Forelimb muscle (tissue), 1 donor: ENCODE measurements around the gene FGF6. TPM values are rescaled to one million over a fixed set of nuclear protein-coding genes. Genes with fewer than 3 reads are reported as not detected.

Experiments used
- DNase-seq: peaks from one replicate; pipeline ENCODE4 v3.0.0-alpha.2; 2013; ENCODE audit warnings: low read depth
- polyA plus RNA-seq: library from polyadenylated mRNA; unstranded; fragments of 120-200 nt; gene quantifications from one replicate; pipeline ENCODE4 v1.2.1, GENCODE V29; 2013; ENCODE audit not compliant: insufficient read length

Gene FGF6
- polyA plus RNA-seq, 1 donor = 58.5 TPM

DNA sequence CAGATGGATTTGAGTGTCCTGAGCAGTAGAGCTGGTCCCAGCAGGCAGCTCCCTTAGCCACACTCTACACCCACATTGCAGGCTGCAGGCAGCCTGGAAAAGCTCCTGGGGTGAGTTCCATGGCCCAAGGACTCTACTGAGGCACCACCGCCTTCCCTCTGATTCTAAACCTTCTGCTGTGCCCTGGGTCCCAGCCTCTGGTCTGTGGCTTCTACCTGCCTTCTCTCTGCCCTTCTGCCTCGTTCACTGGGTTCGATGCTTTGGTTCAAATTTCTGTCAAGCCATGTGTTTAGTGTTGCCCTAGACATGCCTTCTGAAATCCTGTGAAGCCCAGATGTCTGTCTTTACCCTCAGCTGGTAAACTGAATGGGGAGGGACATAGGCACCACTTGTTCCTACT is 1.5 kb upstream of the FGF6 start:
- DNase-seq = no peak

DNA sequence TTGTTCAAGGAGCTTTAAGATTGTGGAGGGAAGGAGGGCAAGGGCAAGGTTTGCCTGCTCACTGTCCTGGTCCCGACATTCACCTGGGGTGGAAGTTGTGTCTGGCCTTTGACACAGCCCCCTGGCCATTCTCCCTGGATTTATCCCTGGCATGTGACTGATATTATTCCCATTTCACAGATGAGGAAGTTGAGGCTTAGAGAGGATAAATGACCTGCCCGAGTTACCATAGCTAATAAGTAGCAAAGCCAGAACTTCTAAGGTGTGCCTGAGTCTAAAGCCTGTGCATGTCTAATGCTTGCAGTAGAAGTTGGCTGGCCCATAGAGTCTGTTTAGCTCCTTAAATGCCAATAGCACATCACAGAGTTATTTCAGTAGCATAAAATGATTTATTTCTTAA is 720 bp upstream of the FGF6 start:
- DNase-seq = no peak

DNA sequence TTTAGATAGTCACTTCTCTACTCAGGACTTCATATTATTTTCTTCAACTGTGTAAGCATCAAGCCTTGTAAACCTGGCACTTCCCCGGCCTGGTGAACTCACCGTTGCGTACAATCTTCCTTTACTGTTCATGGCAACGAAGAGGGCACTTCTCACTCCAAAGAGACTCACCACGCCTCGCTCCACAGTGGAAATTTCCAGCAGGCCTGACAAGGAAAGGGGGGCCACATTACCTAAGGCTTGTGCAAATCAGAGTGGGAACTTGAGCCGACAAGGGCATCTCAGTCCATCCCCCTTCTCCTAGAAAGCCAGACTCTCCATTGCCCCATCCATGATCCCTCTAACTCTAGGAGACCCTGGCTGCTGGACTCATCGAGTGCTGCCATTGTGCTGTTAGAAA is 1.6 kb downstream of the FGF6 start:
- no peak for DNase-seq

DNA sequence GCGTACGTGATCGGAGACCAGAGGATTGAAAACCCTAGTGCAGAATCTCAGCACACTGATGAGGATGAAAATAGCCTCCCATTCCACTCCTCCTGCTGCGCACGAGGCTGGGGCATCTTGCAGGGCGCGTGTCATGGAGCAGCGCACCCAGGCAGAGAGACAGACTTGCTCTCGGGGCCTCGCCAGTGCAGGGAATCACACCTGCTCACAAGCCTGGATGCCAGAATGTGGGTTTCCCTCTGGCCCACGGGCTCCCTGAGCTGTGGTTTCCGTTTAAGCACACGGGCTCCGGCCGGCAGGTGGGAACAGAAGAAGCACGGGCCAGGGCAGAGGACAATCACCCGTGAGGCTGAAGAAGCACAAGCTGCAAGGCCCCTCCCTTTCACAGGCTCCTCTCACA is 2.0 kb downstream of the FGF6 start:
- DNase-seq = no peak

DNA sequence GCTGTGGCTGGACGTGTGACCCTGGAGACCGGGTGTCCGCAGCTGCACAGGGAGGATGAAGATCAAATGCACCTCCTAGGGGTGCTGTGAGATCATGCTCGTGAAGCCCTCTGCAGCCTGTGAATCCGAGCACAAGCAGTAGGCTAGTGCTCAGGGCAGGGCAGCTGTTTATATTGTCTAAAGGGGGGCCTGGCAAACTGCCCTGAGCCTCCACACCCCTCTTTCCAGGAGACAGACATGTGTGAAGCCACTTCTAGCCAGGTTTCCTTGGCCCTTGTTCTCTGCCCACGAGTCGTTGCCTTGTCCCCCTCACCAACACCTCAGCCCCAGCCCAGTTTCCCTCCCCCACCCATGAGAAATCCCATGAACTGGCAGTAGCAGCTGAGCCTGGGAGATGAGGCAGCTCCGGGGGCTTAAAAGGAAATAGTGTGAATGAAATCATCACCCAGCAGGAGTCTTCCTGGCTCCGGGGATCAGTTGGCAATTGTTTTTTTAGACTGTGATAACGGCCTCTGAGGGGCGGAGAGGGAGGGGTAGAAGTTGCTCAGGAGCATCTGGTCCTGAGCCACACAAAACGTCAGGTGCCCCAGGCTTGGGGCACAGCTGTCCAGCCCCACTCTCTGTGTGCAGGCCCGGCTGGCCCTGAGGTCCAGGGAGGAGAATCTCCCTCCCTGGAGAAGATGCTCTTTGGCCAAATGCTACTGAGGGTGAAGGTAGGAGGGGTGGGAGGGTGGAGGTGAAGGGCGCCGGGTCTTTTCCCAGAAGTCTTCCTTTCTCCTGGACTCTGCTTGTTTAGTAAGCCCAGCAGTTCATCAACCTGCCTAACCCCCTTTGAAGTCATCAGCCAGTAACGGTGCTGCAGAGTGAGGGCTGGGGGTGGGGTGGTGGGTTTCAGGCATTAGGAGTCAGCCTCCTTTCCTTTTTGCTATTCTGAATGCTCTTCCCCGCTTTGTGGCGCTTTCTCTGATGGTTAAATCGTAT is 4.0 kb downstream of the FGF6 start:
- no peak for DNase-seq

DNA sequence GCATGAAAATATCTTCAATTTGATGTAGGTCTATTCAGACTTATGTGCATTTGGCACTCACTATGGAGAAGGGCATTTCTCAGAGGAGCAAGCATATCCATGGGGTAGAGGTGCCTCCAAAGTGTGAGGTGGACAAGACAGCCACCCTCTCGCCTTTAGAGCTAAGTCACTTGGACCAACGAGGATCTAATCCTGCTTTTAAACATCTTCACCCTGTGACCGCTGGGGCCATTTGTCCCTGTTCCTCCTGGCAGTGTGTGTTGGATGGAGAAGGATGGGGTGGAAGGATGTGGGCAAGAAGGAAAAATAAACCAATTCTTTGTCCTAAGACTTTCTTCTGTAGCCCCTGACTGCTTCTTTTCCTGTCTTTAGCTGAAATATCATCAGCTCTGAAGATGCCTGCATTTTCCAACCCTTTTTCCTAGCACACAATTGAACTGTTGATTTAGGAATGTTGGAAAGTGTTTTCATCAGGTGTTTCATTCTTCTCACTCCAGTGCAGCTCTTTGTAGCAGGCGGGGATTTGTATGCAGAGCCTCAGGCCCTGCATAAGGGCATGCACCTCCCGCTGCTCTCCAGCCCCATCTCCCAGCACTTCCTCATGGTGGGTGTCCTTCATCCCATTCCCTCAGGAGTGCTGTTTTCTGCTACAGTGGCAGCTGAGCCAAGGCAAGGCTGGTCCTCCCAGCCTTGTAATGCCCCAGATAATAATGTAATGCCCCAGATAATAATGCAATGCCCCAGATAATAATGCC is 5.3 kb downstream of the FGF6 start:
- DNase-seq = no peak

DNA sequence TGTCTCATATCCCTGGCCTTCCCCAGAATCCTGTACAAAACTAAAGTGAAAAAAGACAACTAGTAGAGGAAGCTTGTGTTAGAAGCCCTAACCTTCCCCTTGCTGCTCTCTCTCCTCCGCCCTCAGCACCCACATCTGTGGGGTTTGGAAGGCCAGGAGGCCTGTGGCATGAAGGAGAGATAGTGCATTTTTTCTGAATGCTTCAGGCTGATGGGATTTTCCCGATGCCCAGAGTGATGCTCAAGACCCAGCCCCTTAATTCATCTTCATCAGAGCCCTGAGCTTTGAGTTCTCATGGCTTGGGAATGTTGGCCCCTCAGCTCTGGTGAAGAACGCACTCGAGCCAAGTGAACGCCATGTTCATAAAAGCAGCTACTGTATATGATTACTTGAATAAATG is 5.9 kb downstream of the FGF6 start:
- DNase-seq = no peak

DNA sequence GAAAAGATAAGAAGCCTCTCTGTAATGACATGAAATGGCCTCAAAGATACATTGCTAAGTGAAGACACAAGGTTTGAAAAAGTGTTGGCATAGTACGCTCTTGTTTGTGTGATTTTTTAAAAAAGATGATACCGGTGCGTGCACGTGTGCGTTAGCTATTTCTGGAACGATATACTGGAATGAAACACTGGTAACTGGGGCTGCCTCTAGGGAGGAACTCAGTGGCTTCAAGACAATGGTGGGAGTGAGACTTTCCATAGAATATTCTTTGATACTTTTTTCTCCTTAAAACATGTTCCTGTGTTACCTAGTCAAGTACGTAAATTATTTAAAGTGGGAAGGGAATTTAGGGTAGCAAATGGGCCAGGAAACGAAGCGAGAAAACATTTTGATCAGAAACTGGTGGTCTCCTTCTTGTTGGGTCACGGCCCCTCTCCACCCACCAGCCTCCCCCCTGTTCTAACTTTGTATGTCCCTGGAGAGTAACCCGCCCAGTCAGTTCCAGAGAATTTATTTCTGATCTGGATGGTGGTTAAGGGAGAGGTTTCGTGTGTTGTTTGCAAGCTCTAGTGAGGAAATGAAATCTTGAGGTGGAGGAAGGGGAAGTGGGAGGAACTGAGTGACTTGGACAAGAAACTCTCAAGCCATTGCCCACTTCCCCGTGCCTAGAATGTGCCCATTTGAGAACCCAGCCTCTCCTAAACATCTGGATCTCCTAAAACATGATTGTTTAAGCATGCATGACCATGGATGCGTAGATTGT is 6.6 kb downstream of the FGF6 start:
- DNase-seq = no peak

DNA sequence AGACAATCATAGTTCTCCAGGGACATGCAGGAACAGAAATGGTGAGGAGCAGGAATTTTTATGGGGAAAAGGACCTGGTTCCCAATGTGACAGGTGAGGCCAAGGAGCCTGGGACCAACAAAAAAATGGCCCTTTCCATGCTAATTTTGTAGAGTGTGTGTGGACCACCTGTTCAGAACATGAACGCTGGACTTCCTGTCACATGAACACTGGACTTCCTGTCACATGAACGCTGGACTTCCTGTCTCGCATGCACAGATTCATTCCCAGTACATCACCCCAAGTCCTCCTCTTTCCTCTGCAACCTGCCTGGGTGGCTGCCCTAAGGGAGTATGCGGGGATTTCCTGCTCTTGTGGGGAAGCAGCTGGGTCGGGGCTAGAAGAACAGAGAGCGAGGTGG is 10.1 kb downstream of the FGF6 start:
- DNase-seq = no peak

DNA sequence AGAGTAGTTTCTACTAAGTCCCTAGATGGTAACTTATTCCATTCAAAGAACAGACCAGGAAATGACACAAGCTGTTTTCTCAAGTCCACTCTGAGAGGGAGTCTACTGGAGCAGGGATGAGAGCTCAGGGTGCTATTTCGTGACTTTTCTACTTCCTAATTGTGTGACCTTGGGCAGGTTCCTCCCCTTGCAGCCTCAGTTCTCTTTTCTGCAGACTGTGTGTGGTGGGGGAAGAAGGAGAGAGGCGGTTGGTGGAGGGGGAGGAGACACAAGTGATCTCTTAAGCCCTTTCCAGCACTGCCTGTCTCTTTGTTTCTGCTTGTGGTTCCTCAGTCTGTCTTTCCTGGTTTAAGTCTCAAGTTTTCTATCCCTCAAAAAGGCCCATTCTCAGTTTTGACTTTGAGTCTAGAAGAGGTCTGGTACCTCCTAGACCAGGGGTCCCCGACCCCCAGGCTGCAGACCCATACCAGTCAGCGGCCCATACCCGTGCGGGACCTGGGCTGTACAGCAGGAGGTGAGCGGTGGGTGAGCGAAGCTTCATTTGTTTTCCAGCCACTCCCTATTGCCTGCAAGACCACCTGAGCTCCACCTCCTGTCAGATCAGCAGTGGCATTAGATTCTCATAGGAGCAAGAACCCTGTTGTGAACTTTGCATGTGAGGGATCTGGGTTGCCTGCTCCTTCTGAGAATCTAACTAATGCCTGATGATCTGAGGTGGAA is 10.7 kb downstream of the FGF6 start:
- DNase-seq = no peak

DNA sequence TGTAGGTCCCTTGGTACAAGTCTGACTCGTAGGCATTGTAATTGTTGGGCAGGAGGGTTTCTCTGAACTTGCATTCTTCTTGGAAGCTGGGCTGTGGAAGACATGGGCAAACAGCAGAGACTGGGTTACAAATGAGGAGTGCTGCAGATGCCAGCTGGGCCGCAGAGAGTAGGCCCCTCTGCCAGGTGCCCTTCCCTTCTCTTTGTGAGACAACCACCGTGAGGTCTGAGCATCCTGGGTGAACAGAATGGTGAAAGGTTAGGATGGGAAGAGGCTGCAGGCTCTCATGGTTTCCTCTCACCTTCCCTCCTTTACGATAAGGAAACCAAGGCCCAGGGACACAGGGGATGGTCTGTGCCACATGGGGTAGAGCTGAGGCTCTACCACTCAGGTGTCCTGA is 11.3 kb downstream of the FGF6 start:
- DNase-seq = no peak

DNA sequence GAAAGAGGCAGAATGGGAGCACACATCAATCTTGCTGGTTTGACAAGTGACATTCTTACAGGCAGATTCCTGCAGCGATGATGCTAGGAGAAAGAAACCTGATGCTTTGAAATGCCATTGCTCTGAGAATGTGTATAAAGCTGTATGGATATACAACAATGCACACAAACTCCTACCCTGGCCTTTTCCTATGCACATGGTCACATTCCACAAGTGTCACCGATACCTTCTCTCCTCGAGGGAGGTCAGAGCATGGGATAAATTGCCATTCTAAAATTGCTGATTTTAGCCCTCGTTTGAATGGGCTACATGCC is 11.9 kb downstream of the FGF6 start:
- no peak for DNase-seq

DNA sequence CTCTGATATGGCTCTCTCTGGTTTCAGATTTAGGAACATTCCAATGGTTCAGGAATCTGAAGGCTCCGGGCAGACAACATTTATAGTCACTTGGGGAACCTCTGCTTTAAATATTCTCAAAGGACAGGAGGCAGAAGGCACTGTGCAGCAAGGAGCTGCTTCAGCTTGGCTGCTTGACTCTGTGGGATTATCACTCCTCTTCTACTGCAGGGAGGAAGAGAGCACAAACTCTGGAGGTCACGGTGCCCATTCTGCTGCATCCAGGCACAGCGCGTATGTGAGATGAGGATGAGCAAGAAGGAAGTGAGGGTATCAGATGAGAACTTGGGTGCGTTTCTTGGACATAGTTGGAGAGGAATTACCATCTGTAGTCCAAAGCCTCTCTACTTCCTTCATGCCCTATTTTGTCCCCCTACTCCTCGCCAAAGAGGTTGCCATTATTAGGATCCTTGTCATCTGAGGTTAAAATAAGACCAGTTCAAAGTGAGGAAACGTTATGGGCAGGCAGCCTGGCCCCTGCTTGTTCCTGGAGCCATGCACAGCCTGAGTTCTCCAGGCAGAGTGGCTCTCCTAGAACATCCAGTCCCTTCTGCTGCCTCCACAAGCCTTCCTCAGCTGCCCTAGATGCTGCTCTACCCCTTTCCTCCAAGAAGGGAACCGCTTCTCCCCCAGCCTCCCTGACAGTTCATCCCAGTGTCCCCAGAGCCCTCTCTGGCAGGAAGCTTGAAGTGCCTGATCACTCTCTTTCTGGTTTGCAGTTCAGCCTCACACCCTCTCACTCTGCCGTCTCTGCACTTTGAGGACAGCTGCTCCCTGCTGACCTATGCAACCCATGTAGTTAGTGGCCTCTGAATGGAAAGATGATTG is 12.5 kb downstream of the FGF6 start:
- DNase-seq = no peak

DNA sequence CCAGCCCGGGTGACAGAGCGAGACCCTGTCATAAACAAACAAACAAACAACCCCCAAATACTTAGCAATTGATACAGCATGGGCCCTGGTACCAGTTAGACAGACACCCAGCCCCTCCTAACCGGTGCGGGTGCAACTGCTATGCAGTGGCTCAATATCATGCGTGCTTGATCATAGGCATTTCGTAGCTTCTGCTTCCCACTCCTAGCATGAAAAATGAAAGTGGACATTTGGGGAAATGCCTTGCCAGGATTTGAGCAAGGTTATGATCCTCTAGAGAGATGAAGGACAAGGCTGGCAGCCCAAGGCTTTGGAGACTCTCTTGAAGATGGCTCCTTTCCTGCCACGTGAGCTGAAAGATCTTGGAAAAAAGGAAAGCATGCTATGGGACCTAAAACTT is 13.7 kb downstream of the FGF6 start:
- no peak for DNase-seq

DNA sequence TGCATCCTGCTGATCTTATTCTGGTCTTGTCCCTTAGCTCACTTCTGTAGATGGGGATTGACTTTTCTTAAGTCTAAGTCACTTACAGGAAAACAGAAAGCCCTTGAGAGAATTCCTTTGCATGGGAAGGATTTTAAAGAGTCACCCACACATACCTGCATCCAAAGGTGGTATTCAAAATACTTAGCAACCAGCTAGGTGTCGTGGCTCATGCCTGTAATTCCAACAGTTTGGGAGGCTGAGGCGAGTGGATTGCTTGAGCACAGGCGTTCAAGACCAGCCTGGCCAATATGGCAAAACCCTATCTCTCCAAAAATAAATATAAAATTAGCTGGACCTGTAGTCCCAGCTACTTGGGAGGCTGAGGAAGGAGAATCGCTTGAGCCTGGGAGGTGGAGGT is 14.2 kb downstream of the FGF6 start:
- no peak for DNase-seq

DNA sequence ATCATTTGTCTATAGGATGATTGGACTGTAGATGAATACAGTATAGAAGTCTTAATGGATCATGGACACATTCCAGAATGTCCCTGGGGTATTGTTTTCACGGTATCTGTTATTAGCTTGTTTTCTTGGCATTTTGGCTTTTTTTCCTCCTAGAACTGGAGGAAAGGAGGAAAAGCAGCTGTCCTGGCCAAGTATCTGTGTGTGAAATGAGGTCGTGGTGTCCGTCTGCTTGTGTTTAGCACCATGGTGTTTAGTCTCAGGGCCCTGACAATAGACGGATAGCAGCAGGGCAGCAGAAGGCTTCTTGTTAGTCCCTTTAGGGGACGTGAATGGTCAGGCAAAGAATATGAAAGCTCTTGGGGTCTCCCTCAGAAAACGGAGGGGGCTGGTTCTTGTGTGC is 21.2 kb downstream of the FGF6 start:
- DNase-seq = no peak

DNA sequence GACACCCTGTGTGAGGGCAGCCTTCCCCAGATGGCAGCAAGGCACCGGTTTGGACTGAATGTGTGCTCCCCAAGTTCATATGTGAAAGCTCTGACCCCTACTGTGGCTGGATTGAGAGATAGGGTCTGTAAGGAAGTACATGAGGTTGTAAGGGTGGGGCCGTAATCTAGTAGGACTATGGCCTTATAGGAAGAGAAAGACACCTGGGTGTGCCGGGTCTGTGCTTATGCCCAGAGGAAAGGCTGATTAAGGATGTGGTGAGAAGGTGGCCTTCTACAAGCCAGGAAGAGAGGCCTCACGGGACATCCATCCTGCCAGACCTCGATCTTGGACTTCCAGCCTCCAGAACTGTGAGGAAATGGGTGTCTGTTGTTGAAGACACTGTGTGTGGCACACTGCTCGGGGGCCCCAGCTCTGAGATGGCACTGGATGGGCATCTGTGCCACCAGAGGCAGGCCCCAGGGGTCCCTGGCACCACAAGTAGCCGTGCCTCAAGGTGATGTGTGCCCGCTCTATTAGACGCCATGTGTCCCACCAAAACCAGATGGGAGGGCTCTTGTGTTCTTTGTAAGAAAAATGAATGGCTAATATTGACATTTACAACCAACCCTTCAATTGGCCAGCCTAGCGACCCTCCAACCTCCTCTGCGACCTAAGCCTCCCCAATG is 22.0 kb downstream of the FGF6 start:
- no peak for DNase-seq

DNA sequence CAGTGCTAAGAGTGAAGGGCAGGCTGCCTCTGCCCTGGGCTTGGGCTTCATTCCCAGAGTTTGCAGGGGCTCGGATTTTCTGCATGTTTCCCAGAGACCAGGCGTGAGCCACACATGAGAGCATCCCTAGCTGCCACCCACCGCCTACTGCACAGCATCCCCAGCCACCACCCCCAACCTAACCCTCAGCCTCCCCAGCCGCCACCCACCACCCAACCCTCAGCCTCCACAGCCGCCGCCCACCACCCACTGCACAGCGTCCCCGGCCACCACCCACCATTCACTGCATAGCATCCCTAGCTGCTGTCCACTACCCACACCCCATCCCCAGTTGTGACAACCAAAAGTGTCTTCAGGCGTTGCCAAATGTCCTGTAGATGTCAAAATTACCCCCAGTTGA is 22.6 kb downstream of the FGF6 start:
- DNase-seq = no peak

DNA sequence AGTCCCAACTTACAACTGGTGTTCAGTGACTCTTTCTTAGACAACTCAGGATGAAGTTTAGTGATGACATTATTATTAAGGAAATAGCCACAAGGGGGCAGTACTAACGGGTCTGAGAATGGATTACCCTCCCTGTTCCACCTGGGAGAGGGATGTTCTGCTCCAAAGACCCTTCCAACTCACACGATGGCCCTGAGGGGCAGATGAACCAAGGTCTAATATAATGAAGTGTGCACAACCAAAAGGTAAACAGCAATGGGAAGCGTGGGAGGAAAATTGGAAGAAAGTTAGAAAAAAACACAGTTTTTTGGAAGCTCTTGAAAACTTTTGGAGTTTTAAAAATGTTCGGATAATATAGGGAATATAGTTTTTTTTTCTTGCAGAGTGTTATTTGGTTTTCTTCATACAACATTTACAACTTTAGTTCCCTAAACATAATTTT is 24.0 kb downstream of the FGF6 start:
- no peak for DNase-seq

DNA sequence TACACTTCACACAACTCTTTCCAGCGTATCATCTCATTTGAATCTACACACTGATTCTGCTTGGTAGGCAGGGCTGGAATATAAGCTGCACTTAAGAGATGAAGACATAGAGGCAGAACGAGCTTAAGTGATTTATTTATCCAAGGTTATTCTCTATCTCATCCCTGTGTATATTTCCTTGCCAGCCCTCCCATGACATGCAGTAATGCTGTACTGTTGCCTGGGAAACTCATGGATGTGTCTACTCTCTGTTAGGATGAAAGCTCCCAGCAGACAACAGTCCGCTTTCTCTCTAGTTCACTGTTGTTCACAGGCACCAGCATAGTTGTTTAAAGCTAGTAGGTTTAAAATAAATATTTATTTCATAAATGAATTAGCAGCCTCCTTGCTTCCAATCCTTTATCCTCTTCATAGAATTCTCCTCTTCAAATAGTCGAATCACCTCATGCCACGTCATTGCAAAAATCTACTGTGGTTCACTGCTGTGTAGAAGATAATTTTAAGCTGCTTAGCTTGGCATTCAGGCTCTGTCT is 25.4 kb downstream of the FGF6 start:
- DNase-seq = no peak
